MM.1S (cell line): ENCODE measurements around the gene PPP2R1B.

Experiments used
- DNase-seq: peaks from one replicate; pipeline ENCODE4 v3.0.0-alpha.2; 2015
- H2AFZ ChIP-seq: fragments of 300-600 bp; sonication (generic); 2 replicates; pipeline ENCODE4 v1.6.0; 2016; ENCODE audit warnings: antibody characterized with exemption, low read length
- H3F3A ChIP-seq: fragments of 300-600 bp; sonication (generic); 2 replicates; pipeline ENCODE4 v1.6.1; 2016; ENCODE audit warnings: mild to moderate bottlenecking, antibody characterized with exemption, low read length, moderate library complexity, mixed read lengths; ENCODE audit not compliant: insufficient read depth
- H3K27ac ChIP-seq: fragments of 300-600 bp; sonication (generic); 2 replicates; pipeline ENCODE4 v1.5.1; 2016; ENCODE audit warnings: mild to moderate bottlenecking, low read length
- H3K27me3 ChIP-seq: fragments of 300-600 bp; sonication (generic); replicated peaks from 2 replicates; pipeline ENCODE4 v1.6.0; 2016; ENCODE audit warnings: low read length; ENCODE audit not compliant: insufficient read depth
- H3K36me3 ChIP-seq: fragments of 300-600 bp; sonication (generic); replicated peaks from 2 replicates; pipeline ENCODE4 v1.6.1; 2016; ENCODE audit warnings: mild to moderate bottlenecking, low read length, mixed read lengths; ENCODE audit not compliant: insufficient read depth
- H3K4me1 ChIP-seq: fragments of 300-600 bp; sonication (generic); 2 replicates; pipeline ENCODE4 v1.6.1; 2016; ENCODE audit warnings: low read length, mixed read lengths
- H3K4me2 ChIP-seq: fragments of 300-600 bp; sonication (generic); 2 replicates; pipeline ENCODE4 v1.6.0; 2016; ENCODE audit warnings: low read depth, low read length
- H3K4me3 ChIP-seq: fragments of 300-600 bp; sonication (generic); 2 replicates; pipeline ENCODE4 v1.5.1; 2016; ENCODE audit warnings: low read length, mixed read lengths
- H3K79me2 ChIP-seq: fragments of 300-600 bp; sonication (generic); 2 replicates; pipeline ENCODE4 v1.6.1; 2016; ENCODE audit warnings: mixed run types, low read length, mixed read lengths
- H3K9ac ChIP-seq: fragments of 300-600 bp; sonication (generic); 2 replicates; pipeline ENCODE4 v1.6.1; 2016; ENCODE audit warnings: low read length, mixed read lengths
- H3K9me2 ChIP-seq: fragments of 300-600 bp; sonication (generic); replicated peaks from 2 replicates; pipeline ENCODE4 v1.6.1; 2016; ENCODE audit warnings: mild to moderate bottlenecking, low read length, mixed read lengths; ENCODE audit not compliant: insufficient read depth
- H3K9me3 ChIP-seq: fragments of 300-600 bp; sonication (generic); replicated peaks from 2 replicates; pipeline ENCODE4 v1.6.1; 2016; ENCODE audit warnings: mild to moderate bottlenecking, low read length, mixed read lengths; ENCODE audit not compliant: insufficient read depth
- H4K20me1 ChIP-seq: fragments of 300-600 bp; sonication (generic); 2 replicates; pipeline ENCODE4 v1.6.1; 2016; ENCODE audit warnings: mild to moderate bottlenecking, low read length, moderate library complexity, mixed read lengths; ENCODE audit not compliant: insufficient read depth
- CTCF ChIP-seq: fragments of 300-600 bp; sonication (generic); IDR thresholded peaks from 2 replicates; pipeline ENCODE4 v1.5.1; 2016; ENCODE audit warnings: antibody characterized with exemption, low read length, mixed read lengths
- EZH2 ChIP-seq: fragments of 300-600 bp; sonication (generic); optimal IDR thresholded peaks from 2 replicates; pipeline ENCODE3; 2017; ENCODE audit warnings: low read depth, mild to moderate bottlenecking, antibody characterized with exemption, low read length, mixed read lengths
- EZH2phosphoT487 ChIP-seq: fragments of 300-600 bp; sonication (generic); IDR thresholded peaks from 2 replicates; pipeline ENCODE4 v1.6.1; 2018; ENCODE audit warnings: antibody characterized with exemption, low read length

Gene PPP2R1B

GRCh38 chr11:111723595-111723994 lies 42.6 kb downstream of the PPP2R1B start:
- Histone ChIP-seq H3K4me1 (no peaks in the 10 kb centered on the region), H3K27me3 (no peaks in the 10 kb centered on the region), H3K9ac (no peak overlapping the region), H3K4me3 (no peak overlapping the region), H3F3A (no peaks in the 10 kb centered on the region), H3K36me3 (no peaks in the 10 kb centered on the region), H3K9me3 (no peaks in the 10 kb centered on the region), H3K27ac (no peak overlapping the region), H3K79me2 (no peaks in the 10 kb centered on the region), H4K20me1 (no peaks in the 10 kb centered on the region), H2AFZ (no peak overlapping the region), H3K4me2 (no peak overlapping the region), H3K9me2 (no peaks in the 10 kb centered on the region)
- no peak for DNase-seq
- TF ChIP-seq EZH2phosphoT487 (no peak), EZH2 (no peak), CTCF (no peak)

- Histone ChIP-seq H3K27me3 (no peaks in the 10 kb centered on the region), H3K27ac (no peak overlapping the region), H4K20me1 (no peaks in the 10 kb centered on the region), H2AFZ (no peak overlapping the region), H3K4me2 (no peak overlapping the region), H3K9me3 (no peaks in the 10 kb centered on the region), H3K4me3 (no peak overlapping the region), H3F3A (no peaks in the 10 kb centered on the region), H3K79me2 (no peaks in the 10 kb centered on the region), H3K9me2 (no peaks in the 10 kb centered on the region), H3K4me1 (no peaks in the 10 kb centered on the region), H3K36me3 (no peaks in the 10 kb centered on the region), H3K9ac (no peak overlapping the region)
- no peak for DNase-seq
- TF ChIP-seq EZH2phosphoT487 (no peak), CTCF (no peak), EZH2 (no peak)
These were observed 43.7 kb downstream of the PPP2R1B start for GRCh38 chr11:111722501-111722900.

GRCh38 chr11:111720801-111721494 lies 45.2 kb downstream of the PPP2R1B start:
- H4K20me1 ChIP-seq, result no peaks in the 10 kb centered on the region
- TF ChIP-seq EZH2 (no peak), EZH2phosphoT487 (no peak), CTCF (no peak)
- H3F3A ChIP-seq, result no peaks in the 10 kb centered on the region
- H2AFZ ChIP-seq, result no peak overlapping the region
- H3K4me3 ChIP-seq, result no peak overlapping the region
- no peaks in the 10 kb centered on the region for H3K27me3 ChIP-seq
- no peak overlapping the region for H3K9ac ChIP-seq
- H3K36me3 ChIP-seq, result no peaks in the 10 kb centered on the region
- H3K27ac ChIP-seq, result no peak overlapping the region
- no peak for DNase-seq
- H3K9me2 ChIP-seq, result no peaks in the 10 kb centered on the region
- no peaks in the 10 kb centered on the region for H3K79me2 ChIP-seq
- H3K4me1 ChIP-seq, result no peaks in the 10 kb centered on the region
- no peak overlapping the region for H3K4me2 ChIP-seq
- H3K9me3 ChIP-seq, result no peaks in the 10 kb centered on the region
